ENCODE results near the gene MAB21L2. TPM values are rescaled to one million over a fixed set of nuclear protein-coding genes. Genes with fewer than 3 reads are reported as not detected.
A peak's percentile ranks its signal among the peaks of the same experiment; 100 is the strongest.

The MAB21L2 gene
- total and polyA plus RNA-seq, 2 experiments from 2014 or later = 3.0 to 4.9 TPM

DNA sequence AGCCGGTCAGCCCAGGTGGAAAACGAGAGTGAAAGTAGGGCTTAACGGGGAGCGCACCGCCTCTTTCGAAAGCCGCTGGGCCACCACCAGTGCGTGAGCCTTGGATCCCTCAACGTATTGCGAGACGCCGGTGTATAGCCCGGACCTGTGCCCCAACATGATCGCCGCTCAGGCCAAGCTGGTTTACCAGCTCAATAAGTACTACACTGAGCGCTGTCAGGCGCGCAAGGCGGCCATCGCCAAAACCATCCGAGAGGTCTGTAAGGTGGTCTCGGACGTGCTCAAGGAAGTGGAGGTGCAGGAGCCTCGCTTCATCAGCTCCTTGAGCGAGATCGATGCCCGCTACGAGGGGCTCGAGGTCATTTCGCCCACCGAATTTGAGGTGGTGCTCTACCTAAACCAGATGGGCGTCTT, 929 bp downstream of the MAB21L2 start:
- Histone ChIP-seq H3K4me3 (peak overlapping the region; percentile 45), H3K4me1 (ENCODE audit: insufficient read depth) (peaks cover 5% of the 10 kb centered on the region), H3K36me3 (replicated peaks; ENCODE audit: insufficient read depth, low read depth) (no peaks in the 10 kb centered on the region), H2AFZ (peak overlapping the region; percentile 12), H4K20me1 (ENCODE audit: insufficient read depth, poor library complexity, severe bottlenecking) (peaks cover 11% of the 10 kb centered on the region), H3K4me2 (peak overlapping the region; percentile 80), H3K79me2 (peaks cover 8% of the 10 kb centered on the region), H3K27me3 (peaks cover 76% of the 10 kb centered on the region), H3K9me3 (ENCODE audit: low read depth) (no peaks in the 10 kb centered on the region), H3K9me2 (replicated peaks; ENCODE audit: insufficient read depth) (no peaks in the 10 kb centered on the region), H3K27ac (no peak overlapping the region)
- 18% methylated on average over 32 of the region's 32 CpGs for WGBS (ENCODE audit: low lambda C conversion rate, missing lambda C conversion rate)
- peak; percentile 38 for DNase-seq (ENCODE audit: low spot score)
- TF ChIP-seq EZH2 (IDR thresholded peaks at IDR 0.05; ENCODE audit: borderline replicate concordance) = no peak
- TF ChIP-seq, protein P1, sequence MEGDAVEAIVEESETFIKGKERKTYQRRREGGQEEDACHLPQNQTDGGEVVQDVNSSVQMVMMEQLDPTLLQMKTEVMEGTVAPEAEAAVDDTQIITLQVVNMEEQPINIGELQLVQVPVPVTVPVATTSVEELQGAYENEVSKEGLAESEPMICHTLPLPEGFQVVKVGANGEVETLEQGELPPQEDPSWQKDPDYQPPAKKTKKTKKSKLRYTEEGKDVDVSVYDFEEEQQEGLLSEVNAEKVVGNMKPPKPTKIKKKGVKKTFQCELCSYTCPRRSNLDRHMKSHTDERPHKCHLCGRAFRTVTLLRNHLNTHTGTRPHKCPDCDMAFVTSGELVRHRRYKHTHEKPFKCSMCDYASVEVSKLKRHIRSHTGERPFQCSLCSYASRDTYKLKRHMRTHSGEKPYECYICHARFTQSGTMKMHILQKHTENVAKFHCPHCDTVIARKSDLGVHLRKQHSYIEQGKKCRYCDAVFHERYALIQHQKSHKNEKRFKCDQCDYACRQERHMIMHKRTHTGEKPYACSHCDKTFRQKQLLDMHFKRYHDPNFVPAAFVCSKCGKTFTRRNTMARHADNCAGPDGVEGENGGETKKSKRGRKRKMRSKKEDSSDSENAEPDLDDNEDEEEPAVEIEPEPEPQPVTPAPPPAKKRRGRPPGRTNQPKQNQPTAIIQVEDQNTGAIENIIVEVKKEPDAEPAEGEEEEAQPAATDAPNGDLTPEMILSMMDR (IDR thresholded peaks at IDR 0.05; ENCODE audit: poor library complexity) = no peak

DNA sequence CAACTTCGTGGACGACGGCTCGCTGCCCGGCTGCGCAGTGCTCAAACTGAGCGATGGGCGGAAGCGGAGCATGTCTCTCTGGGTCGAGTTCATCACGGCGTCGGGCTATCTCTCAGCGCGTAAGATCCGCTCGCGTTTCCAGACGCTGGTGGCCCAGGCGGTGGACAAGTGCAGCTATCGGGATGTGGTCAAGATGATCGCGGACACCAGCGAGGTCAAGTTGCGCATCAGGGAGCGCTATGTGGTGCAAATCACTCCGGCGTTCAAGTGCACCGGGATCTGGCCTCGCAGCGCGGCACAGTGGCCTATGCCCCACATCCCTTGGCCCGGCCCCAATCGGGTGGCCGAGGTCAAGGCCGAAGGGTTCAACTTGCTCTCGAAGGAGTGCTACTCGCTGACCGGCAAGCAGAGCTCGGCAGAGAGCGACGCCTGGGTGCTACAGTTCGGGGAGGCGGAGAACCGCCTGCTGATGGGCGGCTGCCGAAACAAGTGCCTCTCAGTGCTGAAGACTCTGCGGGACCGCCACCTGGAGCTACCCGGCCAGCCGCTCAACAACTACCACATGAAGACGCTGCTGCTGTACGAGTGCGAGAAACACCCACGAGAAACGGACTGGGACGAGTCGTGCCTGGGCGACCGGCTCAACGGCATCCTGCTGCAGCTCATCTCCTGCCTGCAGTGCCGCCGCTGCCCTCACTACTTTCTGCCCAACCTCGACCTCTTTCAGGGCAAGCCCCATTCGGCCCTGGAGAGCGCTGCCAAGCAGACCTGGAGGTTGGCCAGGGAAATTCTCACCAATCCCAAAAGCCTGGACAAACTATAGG, 1.5 kb downstream of the MAB21L2 start:
- peaks cover 11% of the 10 kb centered on the region for H4K20me1 ChIP-seq (ENCODE audit: insufficient read depth, poor library complexity, severe bottlenecking)
- H3K4me2 ChIP-seq = peak overlapping the region; percentile 80
- no peak overlapping the region for H3K27ac ChIP-seq
- peaks cover 8% of the 10 kb centered on the region for H3K79me2 ChIP-seq
- no peaks in the 10 kb centered on the region for H3K9me2 ChIP-seq (replicated peaks; ENCODE audit: insufficient read depth)
- no peaks in the 10 kb centered on the region for H3K36me3 ChIP-seq (replicated peaks; ENCODE audit: insufficient read depth, low read depth)
- peak overlapping the region; percentile 12 for H2AFZ ChIP-seq
- peak overlapping the region; percentile 45 for H3K4me3 ChIP-seq
- DNase-seq (ENCODE audit: low spot score) = peak; percentile 23
- peaks cover 5% of the 10 kb centered on the region for H3K4me1 ChIP-seq (ENCODE audit: insufficient read depth)
- TF ChIP-seq EZH2 (IDR thresholded peaks at IDR 0.05; ENCODE audit: borderline replicate concordance) (peak; percentile 45), EZH2phosphoT487 (IDR thresholded peaks at IDR 0.05; ENCODE audit: low read depth, severe bottlenecking, unreplicated experiment) (peak; percentile 24)
- TF ChIP-seq, protein P1 (IDR thresholded peaks at IDR 0.05; ENCODE audit: poor library complexity) = peak; percentile 4
- H3K9me3 ChIP-seq (ENCODE audit: low read depth) = no peaks in the 10 kb centered on the region
- H3K27me3 ChIP-seq = peaks cover 76% of the 10 kb centered on the region
- WGBS (ENCODE audit: low lambda C conversion rate, missing lambda C conversion rate) = 14% methylated on average over 65 of the region's 66 CpGs

DNA sequence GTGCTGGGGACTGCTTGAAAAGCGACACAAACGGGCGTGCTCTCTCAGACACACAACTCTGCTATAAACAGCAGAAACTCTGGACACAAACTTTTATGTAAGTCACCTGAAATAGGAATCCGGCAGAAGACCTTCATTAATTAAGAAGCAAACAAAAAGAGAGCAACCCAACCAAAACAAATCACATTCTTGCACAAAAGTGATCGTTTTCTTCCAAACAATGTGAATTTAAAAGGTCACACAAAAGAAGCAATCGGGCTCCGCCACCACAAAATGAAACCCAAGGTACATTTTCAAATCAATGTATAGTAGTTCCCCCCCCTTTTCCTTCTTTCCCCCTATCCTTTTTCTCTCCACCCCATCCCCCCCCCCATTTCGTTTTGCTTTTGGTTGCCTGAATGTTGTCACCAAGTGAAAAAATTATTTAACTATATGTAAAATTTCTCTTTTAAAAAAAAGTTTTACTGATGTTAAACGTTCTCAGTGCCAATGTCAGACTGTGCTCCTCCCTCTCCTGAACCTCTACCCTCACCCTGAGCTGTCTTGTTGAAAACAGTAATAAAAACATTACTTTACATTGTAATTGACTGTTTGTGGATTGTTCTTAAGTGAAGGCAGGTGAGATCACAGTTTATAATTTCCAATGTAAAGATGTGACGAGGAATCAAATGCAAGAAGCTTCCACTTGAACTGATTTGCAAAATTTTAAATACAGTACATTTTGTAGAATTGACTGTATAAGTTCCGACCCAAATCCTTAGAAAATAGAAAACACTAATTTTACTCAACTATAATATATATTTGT, 2.4 kb downstream of the MAB21L2 start:
- Histone ChIP-seq H3K4me3 (no peak overlapping the region), H3K4me2 (peak overlapping the region; percentile 80), H4K20me1 (ENCODE audit: insufficient read depth, poor library complexity, severe bottlenecking) (peaks cover 5% of the 10 kb centered on the region), H3K9me2 (replicated peaks; ENCODE audit: insufficient read depth) (no peaks in the 10 kb centered on the region), H3K27ac (no peak overlapping the region), H3K4me1 (ENCODE audit: insufficient read depth) (peaks cover 5% of the 10 kb centered on the region), H3K9me3 (ENCODE audit: low read depth) (no peaks in the 10 kb centered on the region), H3K27me3 (peaks cover 72% of the 10 kb centered on the region), H3K79me2 (peaks cover 8% of the 10 kb centered on the region), H2AFZ (no peak overlapping the region), H3K36me3 (replicated peaks; ENCODE audit: insufficient read depth, low read depth) (no peaks in the 10 kb centered on the region)
- 40% methylated on average over 11 of the region's 11 CpGs for WGBS (ENCODE audit: low lambda C conversion rate, missing lambda C conversion rate)
- TF ChIP-seq EZH2 (IDR thresholded peaks at IDR 0.05; ENCODE audit: borderline replicate concordance) = no peak
- TF ChIP-seq, protein P1 (IDR thresholded peaks at IDR 0.05; ENCODE audit: poor library complexity) = no peak
- TF ChIP-seq EZH2phosphoT487 (IDR thresholded peaks at IDR 0.05; ENCODE audit: low read depth, severe bottlenecking, unreplicated experiment) = no peak
- DNase-seq (ENCODE audit: low spot score) = no peak
